Thyroid gland (tissue), 4 donors: ENCODE measurements around the gene ZNF668.

ENCODE experiments used
- POLR2A ChIP-seq, 2 donors: fragments of 450-650 bp; IDR thresholded peaks; one replicate each; pipeline ENCODE4 v1.6.1; 2017; ENCODE audit warnings: antibody characterized with exemption in 2 of 2, mild to moderate bottlenecking in 2 of 2, moderate library complexity in 1 of 2
- TF ChIP-seq, protein P1 (sequence below), 6 experiments: fragments of 200-600 bp in 3 of 6; fragments of 450-650 bp in 3 of 6; sonication (generic) in 3 of 6; IDR thresholded peaks; one replicate each; pipeline ENCODE4 v1.5.1; 2016 to 2019; ENCODE audit warnings: antibody characterized with exemption in 6 of 6, mild to moderate bottlenecking in 2 of 6, inconsistent platforms in 1 of 6, moderate library complexity in 1 of 6

DNA sequence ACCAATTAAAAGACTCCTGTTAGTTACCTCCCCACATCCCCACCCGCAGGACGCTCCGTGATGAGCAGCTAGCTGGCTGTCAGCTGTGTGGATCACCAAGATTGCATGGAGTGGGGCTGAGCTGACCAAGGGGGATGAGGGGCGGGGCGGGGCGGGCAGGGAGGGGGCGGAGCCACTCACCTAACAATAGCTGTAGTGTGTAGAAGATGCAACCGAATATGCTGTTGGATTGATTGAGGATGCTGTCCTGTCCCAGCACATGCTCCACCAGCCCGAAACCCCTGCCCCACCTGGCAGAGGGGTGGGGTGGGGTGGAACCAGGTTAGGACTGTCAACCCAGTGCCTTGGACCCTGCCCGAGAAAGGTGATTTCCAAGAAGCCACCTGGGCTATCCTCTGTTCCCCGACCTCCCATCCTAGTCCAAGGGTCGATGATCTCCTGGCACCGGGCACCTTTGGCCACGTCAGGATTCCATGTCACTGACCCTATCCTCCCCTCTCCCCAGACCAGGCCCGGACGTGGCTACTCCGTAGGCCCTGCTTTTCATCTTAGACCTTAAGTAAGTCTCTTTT is 19.2 kb upstream of the ZNF668 start:
- TF ChIP-seq, protein P1, sequence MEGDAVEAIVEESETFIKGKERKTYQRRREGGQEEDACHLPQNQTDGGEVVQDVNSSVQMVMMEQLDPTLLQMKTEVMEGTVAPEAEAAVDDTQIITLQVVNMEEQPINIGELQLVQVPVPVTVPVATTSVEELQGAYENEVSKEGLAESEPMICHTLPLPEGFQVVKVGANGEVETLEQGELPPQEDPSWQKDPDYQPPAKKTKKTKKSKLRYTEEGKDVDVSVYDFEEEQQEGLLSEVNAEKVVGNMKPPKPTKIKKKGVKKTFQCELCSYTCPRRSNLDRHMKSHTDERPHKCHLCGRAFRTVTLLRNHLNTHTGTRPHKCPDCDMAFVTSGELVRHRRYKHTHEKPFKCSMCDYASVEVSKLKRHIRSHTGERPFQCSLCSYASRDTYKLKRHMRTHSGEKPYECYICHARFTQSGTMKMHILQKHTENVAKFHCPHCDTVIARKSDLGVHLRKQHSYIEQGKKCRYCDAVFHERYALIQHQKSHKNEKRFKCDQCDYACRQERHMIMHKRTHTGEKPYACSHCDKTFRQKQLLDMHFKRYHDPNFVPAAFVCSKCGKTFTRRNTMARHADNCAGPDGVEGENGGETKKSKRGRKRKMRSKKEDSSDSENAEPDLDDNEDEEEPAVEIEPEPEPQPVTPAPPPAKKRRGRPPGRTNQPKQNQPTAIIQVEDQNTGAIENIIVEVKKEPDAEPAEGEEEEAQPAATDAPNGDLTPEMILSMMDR (IDR thresholded peaks at IDR 0.05) = no peak
- TF ChIP-seq POLR2A (IDR thresholded peaks at IDR 0.05) = no peak
